HFFc6 (cell line): ENCODE results near the gene VEPH1. TPM values are rescaled to one million over a fixed set of nuclear protein-coding genes. Genes with fewer than 3 reads are reported as not detected.

ENCODE experiments used
- DNase-seq: peaks from one replicate; pipeline ENCODE4 v3.0.0-alpha.2; 2018
- H3K27ac Mint-ChIP-seq: 2 replicates; pipeline ENCODE4 v1.8.0; 2020; ENCODE audit warnings: mild to moderate bottlenecking, mixed read lengths
- H3K27me3 Mint-ChIP-seq: 2 replicates; pipeline ENCODE4 v1.8.0; 2021; ENCODE audit warnings: mild to moderate bottlenecking, moderate library complexity, mixed read lengths; ENCODE audit not compliant: insufficient read depth
- H3K36me3 Mint-ChIP-seq: 2 replicates; pipeline ENCODE4 v1.8.0; 2021; ENCODE audit warnings: low read depth, mixed read lengths
- H3K4me1 Mint-ChIP-seq: 2 replicates; pipeline ENCODE4 v1.8.0; 2020; ENCODE audit warnings: low read depth, mixed read lengths
- H3K4me3 Mint-ChIP-seq: 2 replicates; pipeline ENCODE4 v1.8.0; 2020; ENCODE audit warnings: mild to moderate bottlenecking, moderate library complexity, mixed read lengths
- H3K9me3 Mint-ChIP-seq: 2 replicates; pipeline ENCODE4 v1.8.0; 2020; ENCODE audit warnings: mild to moderate bottlenecking, mixed read lengths
- total RNA-seq, 6 experiments: library from RNA; stranded (reverse); fragmentation: NEBNext Ultra II Directional; extraction: Animal tissue kit (Norgen Biotek cat#: 25700); gene quantifications; 2 replicates in 1 of 6; 3 replicates in 5 of 6; pipeline ENCODE4 v1.2.3, GENCODE V29; 2021
- TF ChIP-seq, protein P1 (sequence below): fragments of 200-600 bp; sonication (generic); IDR thresholded peaks from 2 replicates; pipeline ENCODE4 v1.5.0; 2021; ENCODE audit warnings: antibody characterized with exemption, mild to moderate bottlenecking

VEPH1 gene
- total RNA-seq, 6 experiments from 2014 or later = 33.3 to 72.7 (median 63.8) TPM

DNA sequence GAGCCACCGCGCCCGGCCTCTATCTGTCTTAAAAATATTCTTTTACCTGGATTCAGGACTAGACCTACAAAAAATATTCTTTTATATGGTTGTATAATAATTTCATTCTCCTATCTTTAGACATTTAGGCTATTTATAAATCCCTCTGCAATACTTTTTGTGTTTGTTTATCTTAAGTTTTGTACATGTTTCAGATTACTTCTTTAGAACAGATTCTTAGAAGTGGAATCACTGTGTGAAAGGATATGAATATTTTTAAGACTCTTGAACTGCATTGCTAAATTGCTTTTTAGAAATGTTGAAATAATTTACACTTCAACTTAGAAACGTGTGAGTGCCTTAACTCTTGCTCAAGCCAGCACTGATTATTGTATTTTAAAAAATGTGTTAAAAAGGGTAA is 197.8 kb downstream of the VEPH1 start:
- TF ChIP-seq, protein P1, sequence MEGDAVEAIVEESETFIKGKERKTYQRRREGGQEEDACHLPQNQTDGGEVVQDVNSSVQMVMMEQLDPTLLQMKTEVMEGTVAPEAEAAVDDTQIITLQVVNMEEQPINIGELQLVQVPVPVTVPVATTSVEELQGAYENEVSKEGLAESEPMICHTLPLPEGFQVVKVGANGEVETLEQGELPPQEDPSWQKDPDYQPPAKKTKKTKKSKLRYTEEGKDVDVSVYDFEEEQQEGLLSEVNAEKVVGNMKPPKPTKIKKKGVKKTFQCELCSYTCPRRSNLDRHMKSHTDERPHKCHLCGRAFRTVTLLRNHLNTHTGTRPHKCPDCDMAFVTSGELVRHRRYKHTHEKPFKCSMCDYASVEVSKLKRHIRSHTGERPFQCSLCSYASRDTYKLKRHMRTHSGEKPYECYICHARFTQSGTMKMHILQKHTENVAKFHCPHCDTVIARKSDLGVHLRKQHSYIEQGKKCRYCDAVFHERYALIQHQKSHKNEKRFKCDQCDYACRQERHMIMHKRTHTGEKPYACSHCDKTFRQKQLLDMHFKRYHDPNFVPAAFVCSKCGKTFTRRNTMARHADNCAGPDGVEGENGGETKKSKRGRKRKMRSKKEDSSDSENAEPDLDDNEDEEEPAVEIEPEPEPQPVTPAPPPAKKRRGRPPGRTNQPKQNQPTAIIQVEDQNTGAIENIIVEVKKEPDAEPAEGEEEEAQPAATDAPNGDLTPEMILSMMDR = no peak
- H3K4me1 Mint-ChIP-seq = peaks cover 3% of the 10 kb centered on the region
- DNase-seq = no peak
- H3K4me3 Mint-ChIP-seq = no peak overlapping the region
- H3K36me3 Mint-ChIP-seq = peaks cover 5% of the 10 kb centered on the region
- H3K9me3 Mint-ChIP-seq = no peaks in the 10 kb centered on the region
- no peak overlapping the region for H3K27ac Mint-ChIP-seq
- H3K27me3 Mint-ChIP-seq = no peaks in the 10 kb centered on the region; the same call in 1 of the 2 replicates

DNA sequence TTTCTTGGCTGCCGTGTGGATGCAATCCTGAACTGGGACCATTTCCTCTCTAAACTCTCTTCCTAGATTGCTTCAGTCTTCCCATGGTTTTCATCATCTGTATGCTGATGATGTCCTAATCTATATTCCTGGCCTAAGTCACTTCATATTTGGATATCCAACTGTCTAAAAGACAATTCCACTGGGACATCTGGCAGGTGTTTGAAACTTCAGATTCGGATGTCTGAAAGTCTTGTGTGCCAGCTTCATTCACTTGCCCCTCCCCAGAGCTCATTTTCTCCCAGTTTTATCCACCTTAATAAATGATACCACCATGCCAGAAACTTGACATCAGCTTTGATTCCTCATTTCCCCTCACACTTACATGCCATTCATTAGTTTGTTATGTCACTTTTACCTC is 201.5 kb downstream of the VEPH1 start:
- no peak for DNase-seq
- no peaks in the 10 kb centered on the region; the same call in 1 of the 2 replicates for H3K27me3 Mint-ChIP-seq

DNA sequence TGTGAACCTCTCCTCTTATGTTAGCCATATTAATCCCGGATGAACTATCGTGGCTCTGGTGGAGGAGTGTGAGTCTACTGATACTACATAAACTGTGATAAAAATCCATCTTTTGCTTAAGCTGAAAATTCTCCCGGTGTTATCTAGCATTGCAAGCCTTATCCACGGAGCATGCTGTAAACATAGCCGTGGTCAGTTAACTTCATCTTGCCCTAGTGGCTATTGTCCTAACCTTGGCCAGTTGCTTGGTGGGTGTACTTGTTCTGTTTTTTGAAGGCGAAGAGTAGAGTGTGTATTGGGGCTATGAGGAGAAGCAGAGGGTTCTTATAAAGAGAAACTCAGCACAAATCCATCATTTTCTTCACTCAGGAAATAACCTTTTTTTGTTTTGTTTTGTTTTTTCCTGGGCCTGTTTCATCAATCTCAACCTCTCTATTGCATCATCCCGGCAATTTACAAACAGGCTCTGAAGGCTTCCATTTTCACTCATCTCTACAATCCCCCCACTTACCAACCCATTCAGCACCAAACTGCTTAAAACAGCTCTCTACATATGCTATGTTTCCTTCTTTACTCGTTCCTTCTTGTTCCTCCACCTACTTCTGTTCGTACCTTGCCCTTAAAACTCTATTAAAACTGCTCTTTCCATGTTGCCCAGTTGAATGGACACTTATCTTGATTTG is 202.1 kb downstream of the VEPH1 start:
- Mint-ChIP-seq H3K36me3 (no peaks in the 10 kb centered on the region; the same call in 1 of the 2 replicates), H3K9me3 (no peaks in the 10 kb centered on the region), H3K4me3 (no peak overlapping the region), H3K27me3 (no peaks in the 10 kb centered on the region; the same call in 1 of the 2 replicates), H3K27ac (no peak overlapping the region), H3K4me1 (peaks cover 5% of the 10 kb centered on the region)
- DNase-seq = no peak
- TF ChIP-seq, protein P1 = no peak

More for the DNA sequence above, 201.5 kb downstream of the VEPH1 start:
- Mint-ChIP-seq H3K4me3 (no peak overlapping the region), H3K4me1 (no peaks in the 10 kb centered on the region), H3K36me3 (no peaks in the 10 kb centered on the region; the same call in 1 of the 2 replicates), H3K9me3 (no peaks in the 10 kb centered on the region), H3K27ac (no peak overlapping the region)
- TF ChIP-seq, protein P1 = no peak

DNA sequence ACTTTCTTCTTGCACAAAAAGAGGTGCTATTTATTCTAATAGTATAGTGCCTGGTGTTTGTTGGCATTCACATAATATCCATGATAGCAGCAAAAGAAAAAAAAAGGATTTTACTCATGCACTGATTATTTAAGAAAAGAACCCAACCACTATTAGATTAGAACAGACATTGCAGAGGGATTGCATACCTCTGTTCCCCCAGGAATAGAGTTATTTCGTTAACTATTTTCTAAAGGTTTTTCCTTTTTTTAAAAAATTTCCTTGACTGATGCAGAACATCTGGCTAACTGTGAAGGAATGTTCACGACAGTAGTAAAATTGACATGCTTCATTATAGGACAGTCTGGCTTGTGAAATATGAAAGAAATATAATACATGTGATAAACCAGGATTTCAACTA is 203.1 kb downstream of the VEPH1 start:
- no peaks in the 10 kb centered on the region; the same call in 1 of the 2 replicates for H3K36me3 Mint-ChIP-seq
- no peak for DNase-seq
- TF ChIP-seq, protein P1 = no peak
- no peaks in the 10 kb centered on the region for H3K9me3 Mint-ChIP-seq
- no peaks in the 10 kb centered on the region; the same call in 1 of the 2 replicates for H3K27me3 Mint-ChIP-seq
- H3K27ac Mint-ChIP-seq = no peak overlapping the region
- H3K4me1 Mint-ChIP-seq = peaks cover 13% of the 10 kb centered on the region
- no peak overlapping the region for H3K4me3 Mint-ChIP-seq

DNA sequence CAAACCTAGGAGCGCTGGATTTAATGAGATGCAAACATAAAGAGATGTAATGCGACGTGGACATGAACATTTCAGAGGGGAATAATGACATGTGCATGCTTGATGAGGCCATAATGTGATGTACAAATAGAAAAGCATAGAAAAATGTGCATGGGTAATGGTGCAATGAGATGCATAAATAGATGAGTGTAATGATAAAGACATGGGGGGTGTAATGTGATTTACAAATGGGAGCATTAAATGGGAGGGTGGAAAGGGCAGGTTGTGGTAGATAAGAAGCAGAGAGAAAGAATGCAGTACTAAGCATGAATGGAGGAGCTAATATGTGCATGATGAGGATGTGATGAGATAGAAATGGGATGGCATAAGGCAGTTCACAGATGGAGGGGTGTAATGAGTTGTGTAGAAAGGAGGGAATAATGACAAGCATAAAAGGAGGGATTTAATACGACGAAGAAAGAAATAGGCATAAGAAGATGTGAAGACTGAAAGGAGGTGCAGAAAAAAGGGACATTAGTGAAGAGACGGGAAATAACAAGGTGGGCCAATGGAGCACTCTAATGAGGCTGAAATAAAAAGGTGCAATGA is 205.8 kb downstream of the VEPH1 start:
- DNase-seq = no peak
- Mint-ChIP-seq H3K36me3 (no peaks in the 10 kb centered on the region), H3K27ac (no peak overlapping the region), H3K27me3 (peaks cover 1% of the 10 kb centered on the region; the same call in 1 of the 2 replicates), H3K9me3 (no peaks in the 10 kb centered on the region), H3K4me3 (no peak overlapping the region), H3K4me1 (peaks cover 35% of the 10 kb centered on the region)
- TF ChIP-seq, protein P1 = no peak
